ENCODE results near the gene APOBEC3B. TPM values are rescaled to one million over a fixed set of nuclear protein-coding genes. Genes with fewer than 3 reads are reported as not detected.

The APOBEC3B gene
- total and polyA plus RNA-seq, 12 donors, result 0.29 to 6.4 (median 1.2) TPM

- H3K9me3 ChIP-seq, result peaks cover 0 to 4% (median 0%) of the 10 kb centered on the region in 11 donors
- no peak for TF ChIP-seq CTCF (IDR thresholded peaks at IDR 0.05)
- no peaks in the 10 kb centered on the region for H3K36me3 ChIP-seq
- no peak overlapping the region for H3K27ac ChIP-seq
- intact Hi-C loops (cut with DNase I), result no loop called here
- ATAC-seq, result no peak
- no peak overlapping the region for H3K4me3 ChIP-seq
- peaks cover 0 to 21% (median 4%) of the 10 kb centered on the region in 7 donors for H3K27me3 ChIP-seq
- WGBS, 2 donors, result 88 to 89% methylated on average over 3 of the region's 3 CpGs
- H3K4me1 ChIP-seq, result peaks cover 0 to 37% (median 0%) of the 10 kb centered on the region in 9 donors
- DNase-seq, result no peak
These were observed 10.4 kb upstream of the APOBEC3B start for GRCh38 chr22:38971791-38972190.

GRCh38 chr22:38972558-38972957 lies 9.6 kb upstream of the APOBEC3B start:
- Histone ChIP-seq H3K4me1 (peaks cover 0 to 30% (median 0%) of the 10 kb centered on the region in 9 donors), H3K4me3 (no peak overlapping the region), H3K27me3 (peaks cover 0 to 19% (median 4%) of the 10 kb centered on the region in 7 donors), H3K9me3 (peaks cover 0 to 4% (median 0%) of the 10 kb centered on the region in 11 donors), H3K27ac (no peak overlapping the region), H3K36me3 (no peaks in the 10 kb centered on the region)
- WGBS, 2 donors, result 79 to 87% methylated on average over 5 of the region's 5 CpGs
- TF ChIP-seq CTCF (IDR thresholded peaks at IDR 0.05), result no peak
- DNase-seq, result no peak
- intact Hi-C loops (cut with DNase I), result no loop called here
- ATAC-seq, result no peak

GRCh38 chr22:38973289-38974169 lies 8.6 kb upstream of the APOBEC3B start:
- DNase-seq (no peak), ATAC-seq (peak in 6 of 8 donors; percentile 46 to 78 (median 60))
- H3K36me3 ChIP-seq, result no peaks in the 10 kb centered on the region
- WGBS, 2 donors, result 45 to 53% methylated on average over 15 of the region's 15 CpGs
- intact Hi-C loops (cut with DNase I), result no loop called here
- no peak overlapping the region for H3K27ac ChIP-seq
- no peak overlapping the region for H3K4me3 ChIP-seq
- TF ChIP-seq CTCF (IDR thresholded peaks at IDR 0.05), result peak; percentile 31 to 85 (median 74)
- H3K4me1 ChIP-seq, result peaks cover 0 to 20% (median 0%) of the 10 kb centered on the region in 9 donors
- H3K27me3 ChIP-seq, result peaks cover 0 to 19% (median 4%) of the 10 kb centered on the region in 7 donors
- peaks cover 0 to 4% (median 0%) of the 10 kb centered on the region in 11 donors for H3K9me3 ChIP-seq

- Histone ChIP-seq H3K27ac (no peak overlapping the region), H3K27me3 (peaks cover 0 to 17% (median under 1%) of the 10 kb centered on the region in 7 donors), H3K9me3 (peaks cover 0 to 4% (median 0%) of the 10 kb centered on the region in 11 donors), H3K4me3 (no peak overlapping the region), H3K4me1 (peaks cover 0 to 16% (median 0%) of the 10 kb centered on the region in 9 donors), H3K36me3 (no peaks in the 10 kb centered on the region)
- WGBS, 2 donors, result 80 to 84% methylated on average over 18 of the region's 18 CpGs
- no peak for TF ChIP-seq CTCF (IDR thresholded peaks at IDR 0.05)
- ATAC-seq (peak in 1 of 8 donors; percentile 37), DNase-seq (no peak)
- intact Hi-C loops (cut with DNase I), result no loop called here
These were observed 7.8 kb upstream of the APOBEC3B start for GRCh38 chr22:38974170-38974825.

Data from heart right ventricle (tissue), 16 donors.